C4-2B (cell line): Measurements from ENCODE around the gene ZSWIM4.

Source experiments
- H3K27ac ChIP-seq: fragments of 450-650 bp; 2 replicates; pipeline ENCODE4 v1.5.1; 2017
- CTCF ChIP-seq: fragments of 450-650 bp; conservative IDR thresholded peaks from 2 replicates; pipeline ENCODE4 v1.5.1; 2017; ENCODE audit warnings: mild to moderate bottlenecking
- ZFX ChIP-seq: fragments of 450-650 bp; IDR thresholded peaks from 2 replicates; pipeline ENCODE4 v1.6.1; 2017

Gene ZSWIM4

GRCh38 chr19:13813147-13813546 is 17.9 kb downstream of the ZSWIM4 start:
- no peak overlapping the region for H3K27ac ChIP-seq
- TF ChIP-seq ZFX (no peak), CTCF (no peak)

DNA sequence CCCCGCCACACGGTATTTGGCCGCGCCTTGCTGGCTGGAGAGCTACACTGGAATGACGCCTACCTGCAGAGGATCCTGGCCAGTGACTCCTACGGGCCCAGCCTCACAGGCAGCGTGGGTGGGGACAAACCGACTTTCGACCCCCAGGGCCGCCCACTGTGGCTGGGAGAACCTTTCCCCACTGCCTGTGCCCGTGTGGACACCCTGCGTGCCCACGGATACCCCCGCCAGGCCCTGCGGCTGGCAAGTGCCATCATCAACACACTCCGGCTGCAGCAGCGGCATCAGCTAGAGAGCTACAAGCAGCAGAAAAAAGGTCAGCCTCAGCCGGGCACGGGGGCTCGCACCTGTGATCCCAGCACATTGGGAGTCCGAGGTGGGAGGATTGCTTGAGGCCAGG is 19.3 kb downstream of the ZSWIM4 start:
- no peak overlapping the region for H3K27ac ChIP-seq
- TF ChIP-seq CTCF (no peak), ZFX (no peak)

- no peak overlapping the region for H3K27ac ChIP-seq
Measured at GRCh38 chr19:13817018-13817614, 21.9 kb downstream of the ZSWIM4 start.

GRCh38 chr19:13817615-13818371 is 22.6 kb downstream of the ZSWIM4 start:
- TF ChIP-seq CTCF (no peak), ZFX (no peak)
- H3K27ac ChIP-seq: no peak overlapping the region

More at GRCh38 chr19:13817018-13817614, 21.9 kb downstream of the ZSWIM4 start:
- TF ChIP-seq ZFX (no peak), CTCF (no peak)

DNA sequence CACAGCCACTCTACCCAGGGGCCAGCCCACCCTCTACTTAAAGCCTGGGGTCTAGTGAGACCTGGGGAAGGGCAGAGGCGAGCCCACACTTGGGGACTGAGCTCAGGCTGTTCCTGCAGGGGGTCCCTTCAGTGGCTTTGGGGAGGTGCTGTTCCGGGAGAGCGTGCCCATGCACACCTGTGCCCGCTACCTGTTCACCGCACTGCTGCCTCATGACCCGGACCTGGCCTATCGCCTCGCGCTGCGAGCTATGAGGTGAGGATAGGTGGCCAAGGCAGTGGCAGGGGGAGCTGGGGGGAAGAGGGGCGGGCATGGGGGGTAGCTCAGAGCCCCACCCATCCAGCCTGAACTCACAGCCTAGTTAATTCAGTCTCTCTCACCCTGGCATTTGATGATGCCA is 24.0 kb downstream of the ZSWIM4 start:
- H3K27ac ChIP-seq: no peak overlapping the region
- TF ChIP-seq ZFX (no peak), CTCF (no peak)

DNA sequence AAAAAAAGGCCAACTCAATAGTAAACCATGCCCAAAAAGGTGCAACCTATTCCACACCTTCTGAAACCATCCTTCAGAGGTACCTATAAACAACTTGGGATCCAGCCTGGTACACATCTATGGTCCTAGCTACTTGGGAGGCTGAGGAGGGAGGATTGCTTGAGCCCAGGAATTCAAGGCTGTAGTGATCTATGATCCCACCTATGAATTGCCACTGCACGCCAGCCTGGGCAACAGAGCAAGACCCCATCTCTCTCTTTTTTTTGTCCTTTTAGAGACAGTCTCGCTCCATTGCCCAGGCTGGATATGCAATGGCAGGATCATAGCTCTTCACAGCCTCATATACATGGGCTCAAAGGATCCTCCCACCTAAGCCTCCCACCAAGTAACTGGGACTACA is 26.0 kb downstream of the ZSWIM4 start:
- TF ChIP-seq ZFX (no peak), CTCF (no peak)
- H3K27ac ChIP-seq: no peak overlapping the region

- H3K27ac ChIP-seq: no peak overlapping the region
- TF ChIP-seq ZFX: no peak
- no peak for TF ChIP-seq CTCF
Measured at GRCh38 chr19:13823256-13823655, 28.0 kb downstream of the ZSWIM4 start.
